ENCODE data around the gene ZC3H8.

- no peak for TF ChIP-seq EZH2 (IDR thresholded peaks at IDR 0.05; ENCODE audit: borderline replicate concordance, low read length)
- no peak for TF ChIP-seq CTCF (IDR thresholded peaks at IDR 0.05; ENCODE audit: low read length)
These were observed 35.8 kb upstream of the ZC3H8 start for GRCh38 chr2:112290648-112291047.
